WTC11 (cell line): ENCODE measurements around the gene TOR4A. TPM values are rescaled to one million over a fixed set of nuclear protein-coding genes. Genes with fewer than 3 reads are reported as not detected.

Experiments used
- FOXK1 ChIP-seq: sonication (generic); formaldehyde crosslinking; IDR thresholded peaks from 2 replicates; pipeline ENCODE4 v1.8.0; 2022; ENCODE audit warnings: mild to moderate bottlenecking, moderate library complexity, missing genetic modification reagents
- SMAD3 ChIP-seq: sonication (generic); formaldehyde crosslinking; IDR thresholded peaks from 2 replicates; pipeline ENCODE4 v1.8.0; 2022; ENCODE audit warnings: missing genetic modification reagents, mild to moderate bottlenecking, borderline replicate concordance
- TCF7 ChIP-seq: sonication (generic); formaldehyde crosslinking; IDR thresholded peaks from 2 replicates; pipeline ENCODE4 v1.8.0; 2022; ENCODE audit warnings: mild to moderate bottlenecking, low read depth, missing genetic modification reagents, moderate library complexity
- ZNF317 ChIP-seq: sonication (generic); formaldehyde crosslinking; IDR thresholded peaks from 2 replicates; pipeline ENCODE4 v1.8.1; 2023; ENCODE audit warnings: low read depth, mild to moderate bottlenecking, moderate library complexity, missing genetic modification reagents, borderline replicate concordance
- ZNF396 ChIP-seq: fragments of 250-450 bp; sonication (Bioruptor Pico); IDR thresholded peaks from 2 replicates; pipeline ENCODE4 v1.8.0; 2021; ENCODE audit warnings: mild to moderate bottlenecking, moderate library complexity, borderline replicate concordance
- total RNA-seq: library from RNA; stranded (reverse); gene quantifications from 3 replicates; pipeline ENCODE4 v1.2.3, GENCODE V29; 2021
- TF ChIP-seq, protein P1 (sequence below): sonication (generic); formaldehyde crosslinking; IDR thresholded peaks from 2 replicates; pipeline ENCODE4 v1.8.0; 2022; ENCODE audit warnings: missing genetic modification reagents
- TF ChIP-seq, protein P2 (sequence below): fragments of 250-450 bp; sonication (Bioruptor Pico); IDR thresholded peaks from 2 replicates; pipeline ENCODE4 v2.1.2; 2022; ENCODE audit warnings: mild to moderate bottlenecking, moderate library complexity
- TF ChIP-seq, protein P3 (sequence below): sonication (generic); formaldehyde crosslinking; IDR thresholded peaks from 2 replicates; pipeline ENCODE4 v1.8.0; 2022; ENCODE audit warnings: mild to moderate bottlenecking, missing genetic modification reagents
- TF ChIP-seq, protein P4 (sequence below): sonication (generic); formaldehyde crosslinking; IDR thresholded peaks from 2 replicates; pipeline ENCODE4 v1.8.0; 2023; ENCODE audit warnings: missing genetic modification reagents, mild to moderate bottlenecking, borderline replicate concordance
- TF ChIP-seq, protein P5 (sequence below): sonication (generic); formaldehyde crosslinking; IDR thresholded peaks from 2 replicates; pipeline ENCODE4 v1.8.1; 2023; ENCODE audit warnings: mild to moderate bottlenecking, moderate library complexity, missing genetic modification reagents
- TF ChIP-seq, protein P6 (sequence below): fragments of 250-450 bp; sonication (Bioruptor Pico); IDR thresholded peaks from 2 replicates; pipeline ENCODE4 v1.9.0; 2021; ENCODE audit warnings: mild to moderate bottlenecking

The TOR4A gene
- total RNA-seq, 1 experiment from 2014 or later, result 7.3 TPM

DNA sequence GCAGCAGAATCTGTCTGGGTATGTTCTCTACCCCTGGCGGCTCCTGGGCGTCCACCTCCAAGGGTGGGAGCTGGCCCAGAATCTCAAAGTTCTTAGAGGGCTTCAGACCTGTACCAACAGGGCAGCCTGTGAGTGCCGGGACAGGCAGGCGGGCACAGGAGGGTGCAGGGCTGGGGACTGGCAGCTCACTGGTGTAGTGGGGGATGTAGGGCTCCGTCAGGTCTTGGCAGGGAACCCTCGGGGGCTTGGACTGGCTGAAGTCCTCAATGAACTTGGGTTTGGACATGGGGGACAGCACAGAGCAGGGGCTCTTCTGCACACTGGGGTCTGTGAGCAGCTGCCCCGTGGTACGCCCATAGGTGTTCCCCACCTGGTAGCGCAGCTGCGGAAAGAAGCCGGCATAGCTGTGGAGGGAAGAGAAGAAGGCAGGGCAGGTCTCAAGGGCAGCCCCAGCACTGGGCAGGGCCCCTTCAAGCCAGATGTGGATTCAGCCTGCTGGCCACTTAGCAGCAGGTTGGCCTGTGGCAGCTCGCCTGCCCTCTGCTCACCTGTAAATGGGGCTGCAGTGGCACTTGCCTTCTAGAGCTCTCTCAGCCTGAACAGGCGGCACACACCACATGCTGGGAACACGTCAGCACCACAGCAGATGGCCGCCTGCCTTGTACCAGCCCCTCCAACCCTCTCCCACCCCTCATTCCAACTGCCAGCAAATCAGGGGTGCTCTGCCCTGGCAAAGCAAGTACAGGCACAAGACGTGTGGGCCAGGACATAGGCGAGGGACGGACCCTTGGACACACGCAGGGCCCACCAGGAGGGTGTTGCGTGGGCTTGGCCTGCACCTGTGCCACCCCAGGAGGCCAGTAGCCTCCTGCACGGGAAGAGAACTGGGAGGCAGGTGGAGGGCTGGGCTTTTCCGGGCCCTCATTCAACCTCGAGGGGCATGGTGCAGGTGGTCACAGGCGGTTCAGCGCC, 31.8 kb upstream of the TOR4A start (continued):
- TF ChIP-seq, protein P1, sequence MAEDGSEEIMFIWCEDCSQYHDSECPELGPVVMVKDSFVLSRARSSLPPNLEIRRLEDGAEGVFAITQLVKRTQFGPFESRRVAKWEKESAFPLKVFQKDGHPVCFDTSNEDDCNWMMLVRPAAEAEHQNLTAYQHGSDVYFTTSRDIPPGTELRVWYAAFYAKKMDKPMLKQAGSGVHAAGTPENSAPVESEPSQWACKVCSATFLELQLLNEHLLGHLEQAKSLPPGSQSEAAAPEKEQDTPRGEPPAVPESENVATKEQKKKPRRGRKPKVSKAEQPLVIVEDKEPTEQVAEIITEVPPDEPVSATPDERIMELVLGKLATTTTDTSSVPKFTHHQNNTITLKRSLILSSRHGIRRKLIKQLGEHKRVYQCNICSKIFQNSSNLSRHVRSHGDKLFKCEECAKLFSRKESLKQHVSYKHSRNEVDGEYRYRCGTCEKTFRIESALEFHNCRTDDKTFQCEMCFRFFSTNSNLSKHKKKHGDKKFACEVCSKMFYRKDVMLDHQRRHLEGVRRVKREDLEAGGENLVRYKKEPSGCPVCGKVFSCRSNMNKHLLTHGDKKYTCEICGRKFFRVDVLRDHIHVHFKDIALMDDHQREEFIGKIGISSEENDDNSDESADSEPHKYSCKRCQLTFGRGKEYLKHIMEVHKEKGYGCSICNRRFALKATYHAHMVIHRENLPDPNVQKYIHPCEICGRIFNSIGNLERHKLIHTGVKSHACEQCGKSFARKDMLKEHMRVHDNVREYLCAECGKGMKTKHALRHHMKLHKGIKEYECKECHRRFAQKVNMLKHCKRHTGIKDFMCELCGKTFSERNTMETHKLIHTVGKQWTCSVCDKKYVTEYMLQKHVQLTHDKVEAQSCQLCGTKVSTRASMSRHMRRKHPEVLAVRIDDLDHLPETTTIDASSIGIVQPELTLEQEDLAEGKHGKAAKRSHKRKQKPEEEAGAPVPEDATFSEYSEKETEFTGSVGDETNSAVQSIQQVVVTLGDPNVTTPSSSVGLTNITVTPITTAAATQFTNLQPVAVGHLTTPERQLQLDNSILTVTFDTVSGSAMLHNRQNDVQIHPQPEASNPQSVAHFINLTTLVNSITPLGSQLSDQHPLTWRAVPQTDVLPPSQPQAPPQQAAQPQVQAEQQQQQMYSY, result no peak
- TF ChIP-seq, protein P2, sequence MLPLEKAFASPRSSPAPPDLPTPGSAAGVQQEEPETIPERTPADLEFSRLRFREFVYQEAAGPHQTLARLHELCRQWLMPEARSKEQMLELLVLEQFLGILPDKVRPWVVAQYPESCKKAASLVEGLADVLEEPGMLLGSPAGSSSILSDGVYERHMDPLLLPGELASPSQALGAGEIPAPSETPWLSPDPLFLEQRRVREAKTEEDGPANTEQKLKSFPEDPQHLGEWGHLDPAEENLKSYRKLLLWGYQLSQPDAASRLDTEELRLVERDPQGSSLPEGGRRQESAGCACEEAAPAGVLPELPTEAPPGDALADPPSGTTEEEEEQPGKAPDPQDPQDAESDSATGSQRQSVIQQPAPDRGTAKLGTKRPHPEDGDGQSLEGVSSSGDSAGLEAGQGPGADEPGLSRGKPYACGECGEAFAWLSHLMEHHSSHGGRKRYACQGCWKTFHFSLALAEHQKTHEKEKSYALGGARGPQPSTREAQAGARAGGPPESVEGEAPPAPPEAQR (CRISPR knock-in tag), result no peak
- TF ChIP-seq, protein P3, sequence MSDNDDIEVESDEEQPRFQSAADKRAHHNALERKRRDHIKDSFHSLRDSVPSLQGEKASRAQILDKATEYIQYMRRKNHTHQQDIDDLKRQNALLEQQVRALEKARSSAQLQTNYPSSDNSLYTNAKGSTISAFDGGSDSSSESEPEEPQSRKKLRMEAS (CRISPR knock-in tag), result no peak
- no peak for TF ChIP-seq FOXK1 (CRISPR knock-in tag)
- no peak for TF ChIP-seq ZNF396 (CRISPR knock-in tag)
- TF ChIP-seq ZNF317, result no peak
- TF ChIP-seq, protein P4, sequence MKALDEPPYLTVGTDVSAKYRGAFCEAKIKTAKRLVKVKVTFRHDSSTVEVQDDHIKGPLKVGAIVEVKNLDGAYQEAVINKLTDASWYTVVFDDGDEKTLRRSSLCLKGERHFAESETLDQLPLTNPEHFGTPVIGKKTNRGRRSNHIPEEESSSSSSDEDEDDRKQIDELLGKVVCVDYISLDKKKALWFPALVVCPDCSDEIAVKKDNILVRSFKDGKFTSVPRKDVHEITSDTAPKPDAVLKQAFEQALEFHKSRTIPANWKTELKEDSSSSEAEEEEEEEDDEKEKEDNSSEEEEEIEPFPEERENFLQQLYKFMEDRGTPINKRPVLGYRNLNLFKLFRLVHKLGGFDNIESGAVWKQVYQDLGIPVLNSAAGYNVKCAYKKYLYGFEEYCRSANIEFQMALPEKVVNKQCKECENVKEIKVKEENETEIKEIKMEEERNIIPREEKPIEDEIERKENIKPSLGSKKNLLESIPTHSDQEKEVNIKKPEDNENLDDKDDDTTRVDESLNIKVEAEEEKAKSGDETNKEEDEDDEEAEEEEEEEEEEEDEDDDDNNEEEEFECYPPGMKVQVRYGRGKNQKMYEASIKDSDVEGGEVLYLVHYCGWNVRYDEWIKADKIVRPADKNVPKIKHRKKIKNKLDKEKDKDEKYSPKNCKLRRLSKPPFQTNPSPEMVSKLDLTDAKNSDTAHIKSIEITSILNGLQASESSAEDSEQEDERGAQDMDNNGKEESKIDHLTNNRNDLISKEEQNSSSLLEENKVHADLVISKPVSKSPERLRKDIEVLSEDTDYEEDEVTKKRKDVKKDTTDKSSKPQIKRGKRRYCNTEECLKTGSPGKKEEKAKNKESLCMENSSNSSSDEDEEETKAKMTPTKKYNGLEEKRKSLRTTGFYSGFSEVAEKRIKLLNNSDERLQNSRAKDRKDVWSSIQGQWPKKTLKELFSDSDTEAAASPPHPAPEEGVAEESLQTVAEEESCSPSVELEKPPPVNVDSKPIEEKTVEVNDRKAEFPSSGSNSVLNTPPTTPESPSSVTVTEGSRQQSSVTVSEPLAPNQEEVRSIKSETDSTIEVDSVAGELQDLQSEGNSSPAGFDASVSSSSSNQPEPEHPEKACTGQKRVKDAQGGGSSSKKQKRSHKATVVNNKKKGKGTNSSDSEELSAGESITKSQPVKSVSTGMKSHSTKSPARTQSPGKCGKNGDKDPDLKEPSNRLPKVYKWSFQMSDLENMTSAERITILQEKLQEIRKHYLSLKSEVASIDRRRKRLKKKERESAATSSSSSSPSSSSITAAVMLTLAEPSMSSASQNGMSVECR (CRISPR knock-in tag), result no peak
- no peak for TF ChIP-seq TCF7 (CRISPR knock-in tag)
- TF ChIP-seq, protein P5, sequence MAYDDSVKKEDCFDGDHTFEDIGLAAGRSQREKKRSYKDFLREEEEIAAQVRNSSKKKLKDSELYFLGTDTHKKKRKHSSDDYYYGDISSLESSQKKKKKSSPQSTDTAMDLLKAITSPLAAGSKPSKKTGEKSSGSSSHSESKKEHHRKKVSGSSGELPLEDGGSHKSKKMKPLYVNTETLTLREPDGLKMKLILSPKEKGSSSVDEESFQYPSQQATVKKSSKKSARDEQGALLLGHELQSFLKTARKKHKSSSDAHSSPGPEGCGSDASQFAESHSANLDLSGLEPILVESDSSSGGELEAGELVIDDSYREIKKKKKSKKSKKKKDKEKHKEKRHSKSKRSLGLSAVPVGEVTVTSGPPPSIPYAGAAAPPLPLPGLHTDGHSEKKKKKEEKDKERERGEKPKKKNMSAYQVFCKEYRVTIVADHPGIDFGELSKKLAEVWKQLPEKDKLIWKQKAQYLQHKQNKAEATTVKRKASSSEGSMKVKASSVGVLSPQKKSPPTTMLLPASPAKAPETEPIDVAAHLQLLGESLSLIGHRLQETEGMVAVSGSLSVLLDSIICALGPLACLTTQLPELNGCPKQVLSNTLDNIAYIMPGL (CRISPR knock-in tag), result no peak
- TF ChIP-seq, protein P6, sequence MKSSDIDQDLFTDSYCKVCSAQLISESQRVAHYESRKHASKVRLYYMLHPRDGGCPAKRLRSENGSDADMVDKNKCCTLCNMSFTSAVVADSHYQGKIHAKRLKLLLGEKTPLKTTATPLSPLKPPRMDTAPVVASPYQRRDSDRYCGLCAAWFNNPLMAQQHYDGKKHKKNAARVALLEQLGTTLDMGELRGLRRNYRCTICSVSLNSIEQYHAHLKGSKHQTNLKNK (CRISPR knock-in tag), result no peak
- no peak for TF ChIP-seq SMAD3 (CRISPR knock-in tag)
